A549 (cell line): ENCODE data around the gene RSAD1.

Experiments used
- CEBPB ChIP-seq, 2 experiments: fragments of >200 bp in 1 of 2; sonication (Bioruptor Twin) in 1 of 2; formaldehyde crosslinking in 1 of 2; IDR thresholded peaks; 2 replicates each; pipeline ENCODE4 v1.6.1; 2012 to 2016
- CHD4 ChIP-seq: fragments of 200-600 bp; sonication (generic); IDR thresholded peaks from 2 replicates; pipeline ENCODE4 v1.6.1; 2016; ENCODE audit warnings: antibody characterized with exemption, mild to moderate bottlenecking, borderline replicate concordance
- CTCF ChIP-seq: fragments of >200 bp; sonication (Bioruptor Twin); formaldehyde crosslinking; IDR thresholded peaks from 3 replicates; pipeline ENCODE4 v1.5.1; 2016
- EHMT2 ChIP-seq: fragments of 200-600 bp; sonication (generic); IDR thresholded peaks from 2 replicates; pipeline ENCODE4 v1.6.1; 2016; ENCODE audit warnings: antibody characterized with exemption, low read depth, mild to moderate bottlenecking, moderate library complexity
- ELK1 ChIP-seq: fragments of 150-350 bp; IDR thresholded peaks from 2 replicates; pipeline ENCODE4 v1.6.1; 2014; ENCODE audit warnings: low read depth, mild to moderate bottlenecking, low read length
- EP300 ChIP-seq, 2 experiments: fragments of >200 bp; sonication (Bioruptor Twin); formaldehyde crosslinking; IDR thresholded peaks; 2 replicates in 1 of 2; 3 replicates in 1 of 2; pipeline ENCODE4 v1.6.1; 2016 to 2017
- HEYL ChIP-seq: fragments of 250-450 bp; sonication (Bioruptor Pico); IDR thresholded peaks from 2 replicates; pipeline ENCODE4 v1.8.0; 2021; ENCODE audit warnings: mild to moderate bottlenecking, moderate library complexity
- JUN ChIP-seq, 2 experiments: fragments of >200 bp; sonication (Bioruptor Twin); formaldehyde crosslinking; IDR thresholded peaks; 2 replicates in 1 of 2; 3 replicates in 1 of 2; pipeline ENCODE4 v1.6.1; 2016 to 2017
- KDM1A ChIP-seq: fragments of 200-600 bp; sonication (generic); IDR thresholded peaks from 2 replicates; pipeline ENCODE4 v1.6.1; 2016; ENCODE audit warnings: low read depth, mild to moderate bottlenecking
- MAFK ChIP-seq: fragments of 450-650 bp; IDR thresholded peaks from 2 replicates; pipeline ENCODE4 v1.6.1; 2014; ENCODE audit not compliant: partially characterized antibody
- MAX ChIP-seq: IDR thresholded peaks from 2 replicates; pipeline ENCODE4 v1.6.1; 2012
- POLR2A ChIP-seq: IDR thresholded peaks from 2 replicates; pipeline ENCODE4 v1.6.1; 2012; ENCODE audit warnings: mild to moderate bottlenecking, low read length
- RCOR1 ChIP-seq: fragments of 150-350 bp; IDR thresholded peaks from 2 replicates; pipeline ENCODE4 v1.6.1; 2014; ENCODE audit warnings: antibody characterized with exemption, low read length, low read depth
- RFX5 ChIP-seq: fragments of 450-650 bp; IDR thresholded peaks from 2 replicates; pipeline ENCODE4 v1.7.1; 2014; ENCODE audit warnings: antibody characterized with exemption, mild to moderate bottlenecking, moderate library complexity

GRCh38 chr17:50458701-50459676 is 19.7 kb upstream of the RSAD1 start:
- TF ChIP-seq CHD4 (no peak), CTCF (no peak), MAFK (no peak), EP300 (IDR thresholded peaks at IDR 0.05) (no peak), HEYL (CRISPR knock-in tag) (no peak), POLR2A (no peak), CEBPB (IDR thresholded peaks at IDR 0.05) (no peak), ELK1 (no peak), RCOR1 (no peak), JUN (IDR thresholded peaks at IDR 0.05) (no peak), EHMT2 (no peak), KDM1A (no peak), RFX5 (no peak), MAX (no peak)
